ENCODE data around the gene NOS1.

DNA sequence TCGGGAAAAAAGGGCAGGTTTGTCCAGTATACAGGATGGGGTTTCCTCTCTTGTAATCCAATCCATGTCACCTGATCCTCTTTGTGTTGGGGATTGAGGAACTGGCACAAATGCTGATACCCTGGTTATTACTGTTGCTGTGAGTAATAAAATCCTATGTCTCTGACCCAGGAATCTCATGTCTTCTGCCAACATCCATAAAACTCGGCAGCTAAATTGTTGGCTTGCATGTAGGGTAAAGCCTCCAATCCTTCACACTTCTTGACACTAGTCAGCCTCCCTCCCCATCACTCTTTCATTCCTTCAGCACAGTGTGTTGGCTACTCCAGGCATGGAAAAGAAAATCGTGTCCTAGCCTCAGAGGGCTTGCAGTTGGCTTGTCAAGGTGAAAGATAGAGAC is 9.2 kb upstream of the NOS1 start:
- TF ChIP-seq, protein P1, sequence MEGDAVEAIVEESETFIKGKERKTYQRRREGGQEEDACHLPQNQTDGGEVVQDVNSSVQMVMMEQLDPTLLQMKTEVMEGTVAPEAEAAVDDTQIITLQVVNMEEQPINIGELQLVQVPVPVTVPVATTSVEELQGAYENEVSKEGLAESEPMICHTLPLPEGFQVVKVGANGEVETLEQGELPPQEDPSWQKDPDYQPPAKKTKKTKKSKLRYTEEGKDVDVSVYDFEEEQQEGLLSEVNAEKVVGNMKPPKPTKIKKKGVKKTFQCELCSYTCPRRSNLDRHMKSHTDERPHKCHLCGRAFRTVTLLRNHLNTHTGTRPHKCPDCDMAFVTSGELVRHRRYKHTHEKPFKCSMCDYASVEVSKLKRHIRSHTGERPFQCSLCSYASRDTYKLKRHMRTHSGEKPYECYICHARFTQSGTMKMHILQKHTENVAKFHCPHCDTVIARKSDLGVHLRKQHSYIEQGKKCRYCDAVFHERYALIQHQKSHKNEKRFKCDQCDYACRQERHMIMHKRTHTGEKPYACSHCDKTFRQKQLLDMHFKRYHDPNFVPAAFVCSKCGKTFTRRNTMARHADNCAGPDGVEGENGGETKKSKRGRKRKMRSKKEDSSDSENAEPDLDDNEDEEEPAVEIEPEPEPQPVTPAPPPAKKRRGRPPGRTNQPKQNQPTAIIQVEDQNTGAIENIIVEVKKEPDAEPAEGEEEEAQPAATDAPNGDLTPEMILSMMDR (IDR thresholded peaks at IDR 0.05 in 4 of 5, conservative IDR thresholded peaks at IDR 0.05 in 1 of 5) = no peak
- no peak for TF ChIP-seq POLR2A (IDR thresholded peaks at IDR 0.05)
